Activated effector memory CD4-positive, alpha-beta T cell treated with anti-CD3 and anti-CD28 coated beads, Interleukin-2, amount 50 U/mL, for 16 hours (primary cell): ENCODE measurements around the gene PTPRQ.
"Not testable (repeated sequence)": the region's sequence is repeated elsewhere in the genome, so short reads cannot be mapped to it uniquely, and the experiment has no call there.

ENCODE experiments used
- DNase-seq: peaks from one replicate; pipeline ENCODE4 v3.0.0-alpha.2; 2020

PTPRQ gene

GRCh38 chr12:80648881-80649280, 204.8 kb downstream of the PTPRQ start:
- DNase-seq = no peak

GRCh38 chr12:80655751-80656150, 211.7 kb downstream of the PTPRQ start:
- DNase-seq = no peak

- DNase-seq = no peak
These were observed 215.6 kb downstream of the PTPRQ start for GRCh38 chr12:80659512-80660063.

DNA sequence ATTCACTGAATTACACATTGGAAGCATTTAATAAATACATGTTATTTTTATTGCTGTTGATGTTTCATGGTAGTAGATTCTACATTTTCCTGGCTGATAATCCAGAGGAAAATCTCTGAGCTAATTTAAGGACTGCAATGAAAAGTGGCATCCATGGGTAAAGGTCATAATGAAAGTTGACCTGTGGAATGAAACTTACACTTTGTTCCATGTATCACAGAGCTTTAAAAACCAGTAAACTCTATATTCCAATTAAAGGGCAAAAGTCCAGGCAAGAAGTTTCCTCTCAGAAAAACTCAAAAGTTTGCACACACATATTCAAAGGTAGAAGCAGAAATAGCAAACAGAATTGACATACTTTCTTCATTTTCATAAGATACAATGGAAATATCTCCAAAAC, 218.6 kb downstream of the PTPRQ start:
- DNase-seq = no peak

DNA sequence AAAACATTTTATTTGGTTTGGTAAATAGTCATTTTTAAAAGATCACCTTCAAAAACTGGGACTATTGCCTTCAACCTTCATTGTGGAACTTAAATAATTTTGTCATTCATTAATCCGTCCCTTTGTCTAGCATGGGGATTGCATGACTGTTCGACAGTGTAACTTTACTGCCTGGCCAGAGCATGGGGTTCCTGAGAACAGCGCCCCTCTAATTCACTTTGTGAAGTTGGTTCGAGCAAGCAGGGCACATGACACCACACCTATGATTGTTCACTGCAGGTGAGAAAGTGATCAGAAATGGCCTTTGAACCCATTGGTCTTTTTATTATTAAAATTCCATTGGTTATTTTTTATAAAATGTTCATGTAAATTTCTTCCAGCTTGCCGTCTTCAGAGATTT, 226.2 kb downstream of the PTPRQ start:
- DNase-seq = no peak

DNA sequence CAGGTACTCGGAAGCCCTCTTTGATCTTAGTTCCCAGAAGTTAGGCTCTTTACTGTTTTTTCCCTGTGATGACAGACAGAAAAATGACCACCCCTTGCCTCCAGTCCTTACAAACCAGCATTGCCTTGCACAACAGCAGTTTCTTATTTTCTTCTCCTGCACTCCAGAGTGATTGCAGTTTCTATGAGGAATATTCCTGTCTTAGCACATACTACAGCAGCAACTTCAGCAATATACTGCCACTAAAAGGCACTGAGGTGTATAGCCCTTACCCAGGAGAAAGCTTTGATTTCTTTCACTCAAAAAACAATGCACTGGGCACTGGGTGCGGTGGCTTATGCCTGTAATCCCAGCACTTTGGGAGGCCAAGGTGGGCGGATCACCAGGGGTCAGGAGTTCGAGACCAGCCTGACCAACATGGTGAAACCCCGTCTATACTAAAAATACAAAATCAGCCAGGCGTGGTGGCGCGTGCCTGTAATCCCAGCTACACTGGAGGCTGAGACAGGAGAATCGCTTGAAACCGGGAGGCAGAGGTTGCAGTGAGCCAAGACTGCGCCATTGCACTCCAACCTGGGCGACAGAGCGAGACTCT, 232.1 kb downstream of the PTPRQ start:
- not testable (repeated sequence) for DNase-seq

DNA sequence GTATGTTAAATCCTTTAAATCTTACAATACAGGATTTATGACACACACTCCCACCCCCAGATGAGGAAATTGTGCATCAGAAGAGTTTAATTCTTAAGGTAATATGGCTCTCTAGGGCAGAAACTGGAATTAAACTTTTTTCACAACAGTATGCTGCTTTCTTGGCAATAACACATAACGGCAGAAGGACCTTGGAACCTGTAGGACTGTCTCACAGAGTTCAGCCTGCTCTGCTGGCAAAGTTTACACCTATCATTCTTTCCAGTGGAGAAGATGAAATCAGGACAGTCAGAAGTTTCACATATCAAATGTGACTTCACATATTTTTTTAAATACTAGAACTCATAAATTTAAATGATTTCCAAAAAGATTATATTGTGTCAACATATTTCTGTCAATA, 232.8 kb downstream of the PTPRQ start:
- DNase-seq = no peak

DNA sequence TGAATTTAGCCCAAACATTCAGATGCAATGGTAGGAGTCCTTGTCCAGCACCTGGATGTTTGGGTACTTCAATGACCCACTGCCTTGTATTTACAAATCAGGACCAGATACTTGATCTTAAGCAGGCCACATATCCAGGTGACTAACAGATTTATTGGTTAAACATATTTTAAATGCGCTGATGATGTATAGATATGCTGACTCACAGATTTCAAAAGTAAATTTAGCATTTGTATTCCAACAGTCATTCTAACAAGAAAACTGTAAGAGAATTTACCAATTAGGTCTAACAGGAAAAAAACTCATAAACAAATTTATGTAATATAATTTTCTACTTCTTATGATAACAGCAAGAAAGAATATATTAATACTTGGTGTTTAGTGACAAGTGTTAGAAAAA, 234.0 kb downstream of the PTPRQ start:
- DNase-seq = no peak

- DNase-seq = no peak
These were observed 235.5 kb downstream of the PTPRQ start for GRCh38 chr12:80679346-80680131.

DNA sequence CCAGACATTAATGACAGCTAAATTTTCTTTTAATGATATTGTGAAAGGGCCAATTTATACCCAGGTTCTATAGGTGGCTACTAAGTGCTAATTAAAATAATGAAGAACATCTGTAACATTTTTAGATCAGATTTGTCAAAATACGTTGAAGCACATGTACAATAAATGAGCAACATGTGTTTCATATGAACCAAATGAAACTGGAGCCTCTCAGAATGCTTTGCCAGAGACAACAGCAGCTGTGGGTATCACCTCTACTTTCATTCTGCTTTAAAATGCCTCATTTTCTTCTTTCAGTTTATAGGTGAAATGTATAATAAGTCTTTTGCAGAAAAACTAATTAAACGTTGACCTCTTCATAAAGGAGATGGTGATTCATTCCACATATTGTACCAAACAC, 237.3 kb downstream of the PTPRQ start:
- DNase-seq = no peak

GRCh38 chr12:80681786-80682185, 237.8 kb downstream of the PTPRQ start:
- no peak for DNase-seq

GRCh38 chr12:80684077-80684495, 240.1 kb downstream of the PTPRQ start:
- no peak for DNase-seq

DNA sequence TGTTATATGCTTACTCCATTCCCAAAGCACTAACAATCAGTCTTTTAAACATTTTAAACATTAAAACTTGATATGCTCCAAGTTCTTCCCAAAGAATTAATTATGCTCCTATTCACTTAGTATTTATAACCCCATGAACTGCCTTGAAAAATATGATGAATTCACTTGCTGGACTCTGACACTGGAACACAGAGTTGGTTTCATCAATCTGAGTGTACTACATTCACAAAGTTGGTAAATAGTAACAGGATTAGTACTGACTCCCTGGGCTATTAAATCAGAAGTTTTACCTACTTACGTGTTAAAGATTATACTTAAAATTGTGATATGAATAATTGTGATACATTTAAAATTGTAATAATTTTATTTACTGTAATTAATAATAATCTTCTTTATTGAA, 246.1 kb downstream of the PTPRQ start:
- DNase-seq = no peak

- no peak for DNase-seq
These were observed 246.5 kb downstream of the PTPRQ start for GRCh38 chr12:80690513-80690912.

DNA sequence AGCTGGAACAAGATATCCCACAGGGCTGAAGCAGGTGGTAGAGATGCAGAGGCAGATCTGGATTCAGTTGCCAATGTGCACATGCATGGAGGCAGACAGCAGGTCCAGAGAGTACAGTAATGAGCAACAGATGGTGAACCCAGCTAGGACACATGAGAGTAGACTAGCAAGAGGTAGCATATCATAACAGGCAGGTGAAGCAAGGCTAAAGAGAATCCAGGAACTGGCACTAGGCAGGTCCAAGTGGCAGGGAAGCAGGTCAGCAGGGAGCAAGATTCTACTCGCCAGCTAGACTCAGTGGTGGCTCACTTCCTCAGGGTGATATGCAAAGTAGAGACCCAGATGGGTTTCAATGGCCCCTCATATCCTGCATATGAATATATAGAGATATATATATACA, 248.1 kb downstream of the PTPRQ start:
- DNase-seq = no peak

- no peak for DNase-seq
These were observed 253.3 kb downstream of the PTPRQ start for GRCh38 chr12:80697270-80697887.

GRCh38 chr12:80698256-80698655, 254.2 kb downstream of the PTPRQ start:
- DNase-seq = no peak

DNA sequence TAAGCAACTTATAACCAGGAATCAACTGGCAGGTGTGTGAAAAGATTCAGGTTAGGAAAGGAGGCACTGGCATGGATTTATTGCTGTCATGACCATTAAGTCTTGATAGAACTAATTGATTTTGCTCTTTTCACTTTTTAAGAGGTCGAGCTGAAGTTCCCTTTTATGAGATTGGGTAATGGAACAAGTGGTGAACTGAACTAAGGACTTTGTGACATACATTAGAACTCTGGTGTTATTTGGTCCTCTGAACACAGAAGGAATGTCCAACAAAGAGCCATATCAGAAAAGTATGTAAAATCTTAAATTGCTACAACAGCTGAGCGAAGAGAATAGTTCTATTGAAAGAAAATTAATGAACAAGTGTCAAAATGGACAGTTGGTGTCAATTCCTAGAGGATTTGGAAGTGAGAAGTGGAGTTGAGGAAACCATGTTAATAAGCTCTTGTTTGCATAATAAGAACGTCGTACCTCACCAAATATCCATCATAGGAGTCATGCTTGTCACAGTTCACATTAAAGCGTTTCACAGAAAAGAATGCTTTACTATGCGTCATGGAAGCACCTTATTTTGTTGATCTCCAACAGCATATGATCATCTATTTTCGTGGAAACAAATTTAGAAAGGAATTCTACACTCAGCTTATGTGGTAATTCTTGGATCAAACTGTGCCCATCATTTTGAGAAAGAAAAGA, 255.0 kb downstream of the PTPRQ start:
- no peak for DNase-seq

DNA sequence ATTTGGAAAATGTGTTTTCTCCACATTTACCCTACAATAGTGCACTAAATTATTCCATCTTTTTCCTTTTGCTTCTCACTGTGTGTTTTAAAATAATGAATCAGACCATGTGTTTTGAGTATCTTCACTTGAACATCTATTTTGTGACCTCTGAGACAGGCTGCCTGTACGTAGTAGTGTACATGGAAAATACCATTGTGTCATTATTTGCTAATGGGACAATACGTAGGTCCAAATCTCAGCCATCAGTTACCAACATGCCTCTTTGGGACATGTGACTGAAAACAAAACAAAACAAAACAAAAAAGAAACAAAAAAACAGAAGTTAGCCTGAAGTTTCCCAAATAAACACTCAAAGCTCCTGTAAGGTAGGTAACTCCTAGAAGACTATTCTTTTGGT, 256.3 kb downstream of the PTPRQ start:
- no peak for DNase-seq

GRCh38 chr12:80701388-80701787, 257.4 kb downstream of the PTPRQ start:
- no peak for DNase-seq

DNA sequence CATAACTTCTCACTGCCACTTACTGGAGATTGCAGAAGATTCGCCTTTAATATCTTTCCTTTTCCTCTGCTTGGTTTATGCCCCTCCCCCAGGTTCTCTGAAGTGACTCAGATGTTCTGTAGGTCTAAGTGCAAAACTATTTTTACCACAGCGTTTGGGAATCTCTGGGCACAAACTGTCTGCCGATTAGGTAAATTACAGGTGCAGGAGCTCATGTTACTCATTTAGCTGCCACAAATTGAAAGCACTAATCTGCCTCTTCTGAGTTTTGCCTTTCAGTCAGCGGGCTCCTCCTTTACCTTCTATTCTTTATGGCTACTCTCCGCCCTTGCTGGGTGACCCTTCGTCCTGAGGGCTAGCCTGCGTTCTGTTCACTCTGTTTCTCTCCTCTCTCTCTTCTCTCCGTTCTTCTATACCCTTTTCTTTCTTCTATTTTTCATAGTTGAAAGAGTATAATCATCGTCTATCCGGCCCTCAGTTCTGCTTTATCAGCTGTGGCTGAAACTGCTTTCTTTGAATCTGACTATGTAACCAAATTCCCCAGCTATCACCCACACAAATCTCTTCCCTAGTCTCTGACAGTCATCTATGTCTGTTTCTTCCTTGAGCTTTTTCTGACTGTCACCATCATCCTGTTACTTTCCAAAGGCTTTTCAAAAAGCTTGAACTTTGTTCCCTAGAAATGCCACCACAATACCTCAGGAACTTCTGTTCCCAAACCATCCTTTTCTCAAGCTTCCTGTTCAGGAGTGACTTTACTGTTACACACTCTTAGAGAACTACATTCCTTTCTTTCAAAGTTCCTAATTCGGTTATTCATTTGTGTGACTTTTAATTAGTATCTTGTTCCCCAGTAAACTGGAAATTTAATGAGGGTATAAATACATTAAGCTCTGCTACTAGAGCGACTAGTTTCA, 259.1 kb downstream of the PTPRQ start:
- no peak for DNase-seq

- no peak for DNase-seq
These were observed 260.4 kb downstream of the PTPRQ start for GRCh38 chr12:80704420-80704819.
